Mammary epithelial cell (primary cell): ENCODE data around the gene ELAC2.
"Not testable (repeated sequence)": the region's sequence is repeated elsewhere in the genome, so short reads cannot be mapped to it uniquely, and the experiment has no call there.

Experiments used
- CTCF ChIP-seq, 2 donors: IDR thresholded peaks in 1 of 2; conservative IDR thresholded peaks in 1 of 2; 2 replicates each; pipeline ENCODE4 v1.5.1; 2011 to 2012; ENCODE audit warnings: inconsistent platforms in 2 of 2, low read length in 2 of 2, mild to moderate bottlenecking in 2 of 2, control low read depth in 1 of 2, low read depth in 1 of 2; ENCODE audit not compliant: insufficient read depth in 1 of 2; ENCODE audit errors: extremely low read depth in 1 of 2
- EZH2 ChIP-seq: IDR thresholded peaks from 2 replicates; pipeline ENCODE4 v1.6.1; 2012; ENCODE audit warnings: low read length, inconsistent platforms, borderline replicate concordance

DNA sequence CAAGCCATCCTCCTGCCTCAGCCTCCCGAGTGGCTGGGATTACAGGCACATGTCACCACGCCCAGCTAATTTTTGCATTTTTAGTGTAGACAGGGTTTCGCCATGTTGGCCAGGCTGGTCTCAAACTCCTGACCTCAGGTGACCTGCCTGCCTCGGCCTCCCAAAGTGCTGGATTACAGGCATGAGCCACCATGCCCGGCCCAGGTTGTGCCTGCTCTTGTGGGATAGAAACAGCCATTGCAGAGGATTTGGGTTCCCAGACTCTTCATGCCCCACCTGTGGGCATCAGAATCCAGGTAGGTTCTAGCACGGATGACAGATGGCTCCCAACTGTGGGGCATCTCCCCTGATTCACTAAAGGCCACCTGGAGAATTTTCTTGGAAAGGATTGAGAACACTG lies 39.0 kb downstream of the ELAC2 start:
- TF ChIP-seq CTCF (conservative IDR thresholded peaks at IDR 0.05 in 1 of 2, IDR thresholded peaks at IDR 0.05 in 1 of 2; ENCODE audit: extremely low read depth in 1 of 2, insufficient read depth in 1 of 2, low read depth in 1 of 2, low read length in 2 of 2); EZH2: not testable (repeated sequence)
